Stimulated activated naive CD8-positive, alpha-beta T cell treated with anti-CD3 and anti-CD28 coated beads, Interleukin-15, Interleukin-2, amounts not matched to agents 100 U/mL and 50 U/mL, for 24 hours (primary cell): ENCODE measurements around the gene CCDC185.
A peak's percentile ranks its signal among the peaks of the same experiment; 100 is the strongest.

Experiments used
- ATAC-seq: fragments of 150-1000 bp; cut with Tn5 transposase; one replicate; pipeline ENCODE4 v1.10.0; 2021
- DNase-seq: peaks from one replicate; pipeline ENCODE4 v3.0.0; 2021

The CCDC185 gene

DNA sequence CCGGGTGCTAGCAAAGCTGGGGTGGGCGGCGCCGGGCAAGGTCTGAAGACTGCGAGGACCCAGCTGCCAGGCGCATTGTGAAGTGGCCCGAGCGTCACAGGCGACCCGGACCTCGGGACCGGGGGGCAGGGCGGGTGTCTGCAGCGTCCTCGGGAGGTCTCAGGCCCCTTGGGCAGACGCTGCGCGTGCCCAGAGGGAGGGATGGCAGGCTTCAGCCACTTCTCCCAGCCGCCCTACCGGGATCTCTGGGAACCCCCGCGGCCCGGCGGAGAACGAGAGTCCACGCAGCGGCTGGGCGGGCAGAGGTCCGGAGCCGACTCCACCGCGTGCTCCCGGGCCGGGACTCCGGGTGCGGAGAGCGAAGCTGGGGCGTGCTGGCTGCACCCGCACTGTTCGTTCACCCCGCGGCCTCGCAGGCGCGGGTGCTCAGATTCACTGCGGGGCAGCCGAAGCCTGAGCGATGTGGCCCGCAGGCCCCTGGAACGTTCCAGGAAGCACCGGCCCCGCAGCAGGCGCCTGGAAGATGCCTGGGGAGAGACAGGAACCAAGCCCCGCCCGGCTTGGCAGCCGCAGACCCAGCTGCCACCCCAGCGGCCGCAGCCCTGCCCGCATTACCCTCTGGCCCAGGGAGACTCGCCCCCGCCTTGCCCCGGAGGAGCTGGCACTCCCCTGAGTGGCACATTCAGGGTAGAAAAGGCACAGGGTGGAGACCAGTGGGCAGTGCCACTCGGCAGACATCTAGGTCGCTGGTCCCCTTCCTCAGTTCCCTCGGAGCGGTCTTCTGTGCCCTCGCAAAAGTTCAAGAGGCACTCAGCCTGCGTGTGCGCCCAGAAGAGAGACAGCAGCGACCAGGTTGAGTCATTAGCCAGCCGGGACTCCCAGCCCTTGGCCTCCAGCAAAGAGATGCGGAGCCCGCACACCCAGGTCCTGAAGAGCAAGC lies at the start of gene CCDC185:
TSS of gene CCDC185 (plus strand) at position 141 of the 940 bp plus-strand sequence. CDS start at position 202, 61 bp downstream.
- DNase-seq = peak; percentile 6
- no peak for ATAC-seq

- ATAC-seq = no peak
- no peak for DNase-seq
These were observed 49.5 kb upstream of the CCDC185 start for GRCh38 chr1:223343692-223344091.

- ATAC-seq (no peak), DNase-seq (no peak)
These were observed 48.7 kb upstream of the CCDC185 start for GRCh38 chr1:223344491-223344890.

- no peak for DNase-seq
- ATAC-seq = no peak
These were observed 47.5 kb upstream of the CCDC185 start for GRCh38 chr1:223345720-223346119.

DNA sequence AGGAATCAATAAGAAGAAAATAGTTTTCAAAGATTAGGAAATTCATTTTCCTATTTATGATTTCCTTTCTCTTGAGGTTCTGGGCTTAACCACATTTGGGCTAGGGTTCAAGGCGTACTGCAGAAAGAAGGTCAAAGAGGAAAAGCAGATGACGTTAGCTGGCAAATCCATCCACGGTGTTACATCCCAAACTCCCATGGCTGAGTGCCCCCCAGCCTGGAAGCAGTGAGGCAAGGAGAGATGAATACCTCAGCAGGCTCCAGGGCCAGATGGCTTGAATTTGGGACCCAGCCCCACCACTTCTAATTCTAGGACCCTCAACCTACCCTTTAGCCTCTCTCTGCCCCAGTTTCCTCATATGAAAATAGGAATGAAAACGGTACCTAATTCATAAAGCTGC lies 46.9 kb upstream of the CCDC185 start:
- DNase-seq (no peak), ATAC-seq (no peak)

DNA sequence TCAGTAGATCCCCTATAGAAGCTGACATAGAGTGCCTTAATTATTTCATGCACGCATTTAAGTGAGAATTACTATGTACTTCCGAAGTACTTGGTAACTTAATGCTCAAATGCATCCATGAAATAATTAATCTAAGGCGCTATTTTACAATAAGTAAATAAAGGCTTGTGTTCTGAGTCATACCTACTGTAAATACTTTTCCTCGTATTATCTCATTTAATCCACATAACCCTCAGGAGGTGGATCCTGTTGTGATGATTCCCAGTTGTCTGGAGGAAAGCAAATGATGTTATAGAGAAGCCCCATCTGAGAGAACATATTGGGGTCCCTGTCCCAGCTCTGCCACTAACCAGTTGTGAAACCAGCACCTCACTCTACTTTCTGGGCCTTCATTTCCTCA lies 45.6 kb upstream of the CCDC185 start:
- DNase-seq = no peak
- no peak for ATAC-seq

- no peak for DNase-seq
- ATAC-seq = no peak
These were observed 44.8 kb upstream of the CCDC185 start for GRCh38 chr1:223348439-223348838.

GRCh38 chr1:223349241-223349640 lies 44.0 kb upstream of the CCDC185 start:
- ATAC-seq (no peak), DNase-seq (no peak)

GRCh38 chr1:223350361-223350908 lies 42.8 kb upstream of the CCDC185 start:
- ATAC-seq = no peak
- no peak for DNase-seq

GRCh38 chr1:223352944-223353343 lies 40.3 kb upstream of the CCDC185 start:
- ATAC-seq (no peak), DNase-seq (no peak)

DNA sequence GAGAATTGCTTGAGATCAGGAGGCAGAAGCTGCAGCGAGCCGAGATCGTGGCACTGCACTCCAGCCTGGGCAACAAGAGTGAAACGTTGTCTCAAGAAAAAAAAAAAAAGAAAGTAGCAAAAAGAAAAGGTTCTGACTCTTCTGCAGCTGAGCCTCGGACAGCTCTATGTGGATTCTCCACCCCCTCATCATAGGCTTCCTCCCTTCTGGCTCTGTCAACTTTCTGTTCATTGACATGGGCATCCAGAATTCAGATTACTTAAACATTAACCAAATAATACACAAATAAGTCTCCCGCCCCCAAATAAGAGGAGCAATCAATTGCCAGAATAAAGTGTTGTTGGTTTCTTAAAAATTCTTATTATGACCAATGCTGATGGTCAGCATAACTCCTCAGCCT lies 39.3 kb upstream of the CCDC185 start:
- DNase-seq (no peak), ATAC-seq (no peak)

DNA sequence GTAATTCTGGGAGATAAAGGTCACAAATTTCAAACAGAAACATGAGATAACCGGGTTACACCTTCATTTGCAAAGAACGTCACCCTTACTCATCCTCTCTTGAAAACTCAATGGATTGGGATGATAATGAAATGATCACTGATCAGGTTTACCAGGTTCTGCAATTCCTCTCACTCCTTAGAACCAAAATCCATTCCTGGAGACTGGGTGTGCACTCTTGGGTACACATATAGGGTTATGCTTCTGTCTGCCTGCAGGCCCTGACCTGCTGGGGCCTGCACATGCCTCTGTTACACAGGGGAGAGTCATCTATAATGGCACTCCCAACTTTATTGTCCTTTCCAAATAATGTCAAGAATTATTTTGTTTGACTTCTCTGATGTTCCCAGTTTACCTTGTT lies 37.5 kb upstream of the CCDC185 start:
- DNase-seq (no peak), ATAC-seq (no peak)

DNA sequence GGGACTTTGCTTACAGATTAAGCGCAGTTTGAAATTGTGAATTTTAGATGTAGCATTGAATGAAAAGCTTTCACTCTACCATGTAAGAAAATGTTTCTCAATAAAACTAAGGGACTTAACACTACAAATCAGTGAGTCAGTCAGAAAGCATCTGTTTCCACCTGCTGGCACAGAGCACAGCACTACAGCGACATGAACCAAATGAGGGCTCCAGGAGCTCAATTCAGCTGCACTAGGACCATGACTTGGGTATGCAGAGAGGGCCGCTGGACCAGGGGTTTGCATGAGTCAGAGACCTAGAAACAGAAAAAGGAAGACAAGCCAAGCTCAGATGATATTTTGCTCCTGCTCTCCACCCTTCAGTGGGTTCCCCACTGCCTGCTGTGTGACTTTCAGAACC lies 34.4 kb upstream of the CCDC185 start:
- ATAC-seq (no peak), DNase-seq (no peak)

GRCh38 chr1:223363057-223363855 lies 30.0 kb upstream of the CCDC185 start:
- ATAC-seq (peak; percentile 38), DNase-seq (peak; percentile 33)

GRCh38 chr1:223363856-223364684 lies 29.1 kb upstream of the CCDC185 start, which contains the start of gene SUSD4:
SUSD4 (minus strand) TSS chr1:223364176; CDS start chr1:223363425, 751 bp downstream.
- ATAC-seq (peak; percentile 74), DNase-seq (peak; percentile 56)

GRCh38 chr1:223364685-223365382 lies 28.4 kb upstream of the CCDC185 start:
- DNase-seq = peak; percentile 30
- ATAC-seq = no peak

- DNase-seq (no peak), ATAC-seq (no peak)
These were observed 19.1 kb upstream of the CCDC185 start for GRCh38 chr1:223374064-223374610.

DNA sequence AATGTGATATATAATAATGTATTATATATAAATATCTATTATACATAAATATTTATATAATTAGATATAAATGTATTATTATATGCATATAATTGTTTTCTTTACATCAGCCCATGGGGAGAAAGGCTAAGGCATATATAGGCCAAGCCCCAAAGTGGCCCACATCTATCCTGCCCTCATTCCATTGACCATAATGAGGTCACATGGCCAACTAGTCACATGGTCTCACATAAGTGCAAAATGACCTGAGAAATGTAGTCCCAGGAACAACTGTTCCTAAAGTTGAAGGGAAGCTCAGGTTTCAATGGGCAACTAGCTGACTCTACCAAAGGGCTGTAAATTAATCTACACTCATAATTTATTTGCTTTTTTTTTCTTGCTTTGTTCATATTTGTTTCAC lies 14.5 kb upstream of the CCDC185 start:
- DNase-seq = no peak
- no peak for ATAC-seq

GRCh38 chr1:223386013-223386412 lies 7.2 kb upstream of the CCDC185 start:
- no peak for DNase-seq
- no peak for ATAC-seq

DNA sequence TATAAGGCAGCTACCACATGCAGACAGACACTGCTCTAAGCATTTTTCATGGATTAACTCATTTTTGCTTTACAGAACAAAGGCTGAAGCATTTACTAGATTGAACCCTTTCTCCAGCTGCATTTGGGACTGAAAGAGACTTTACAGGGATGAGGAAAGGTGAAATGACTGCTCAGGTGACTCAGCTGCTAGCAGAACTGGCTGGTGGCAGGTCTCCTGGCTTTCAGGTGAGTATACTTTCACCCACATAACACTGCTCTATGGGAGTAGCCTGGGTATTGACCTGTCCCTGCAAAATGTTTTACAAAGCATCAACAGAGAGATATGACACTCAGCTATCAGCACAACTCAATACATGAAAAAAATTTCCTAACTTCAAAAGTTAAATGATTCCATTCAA lies 2.6 kb upstream of the CCDC185 start:
- ATAC-seq = no peak
- no peak for DNase-seq

GRCh38 chr1:223394242-223394641 lies 1.0 kb downstream of the CCDC185 start:
- DNase-seq = no peak
- ATAC-seq = no peak
